ENCODE data around the gene JAKMIP3. TPM values are rescaled to one million over a fixed set of nuclear protein-coding genes. Genes with fewer than 3 reads are reported as not detected.

JAKMIP3 gene
- total RNA-seq, 6 donors from 2014 or later, result 0.13 to 3.1 (median 0.52) TPM; not detected in 2

- ATAC-seq (ENCODE audit: low FRiP score in 2 of 2), result no peak
- WGBS, 2 donors, result 72 to 75% methylated on average over 23 to 27 of the region's 27 CpGs
- TF ChIP-seq POLR2AphosphoS5 (IDR thresholded peaks at IDR 0.05) (no peak), CTCF (IDR thresholded peaks at IDR 0.05) (no peak), EP300 (IDR thresholded peaks at IDR 0.05) (no peak), POLR2A (IDR thresholded peaks at IDR 0.05) (no peak)
Measured at GRCh38 chr10:132100556-132101349, 35.0 kb downstream of the JAKMIP3 start.

GRCh38 chr10:132101529-132101928 is 35.8 kb downstream of the JAKMIP3 start:
- DNase-seq, result no peak
- Histone ChIP-seq H3K27ac (no peak overlapping the region), H3K36me3 (no peaks in the 10 kb centered on the region), H3K4me3 (no peak overlapping the region), H3K9me3 (no peaks in the 10 kb centered on the region), H3K27me3 (no peaks in the 10 kb centered on the region), H3K4me1 (no peaks in the 10 kb centered on the region)
- TF ChIP-seq POLR2AphosphoS5 (IDR thresholded peaks at IDR 0.05), result no peak
- no peak for TF ChIP-seq CTCF (IDR thresholded peaks at IDR 0.05)
- no peak for TF ChIP-seq POLR2A (IDR thresholded peaks at IDR 0.05)
- no peak for TF ChIP-seq EP300 (IDR thresholded peaks at IDR 0.05)
- 64 to 72% methylated on average over 10 of the region's 10 CpGs for WGBS, 2 donors
- no peak for ATAC-seq (ENCODE audit: low FRiP score in 2 of 2)

More at GRCh38 chr10:132100556-132101349, 35.0 kb downstream of the JAKMIP3 start:
- DNase-seq, result peak in 1 of 2 donors; percentile 19
- H3K4me1 ChIP-seq, result no peaks in the 10 kb centered on the region
- no peak overlapping the region for H3K27ac ChIP-seq
- no peak overlapping the region for H3K4me3 ChIP-seq
- H3K27me3 ChIP-seq, result no peaks in the 10 kb centered on the region
- no peaks in the 10 kb centered on the region for H3K9me3 ChIP-seq
- H3K36me3 ChIP-seq, result no peaks in the 10 kb centered on the region

- no peak overlapping the region for H3K27ac ChIP-seq
- H3K4me1 ChIP-seq, result no peaks in the 10 kb centered on the region
- no peaks in the 10 kb centered on the region for H3K27me3 ChIP-seq
- DNase-seq (peak in 1 of 2 donors; percentile 18), ATAC-seq (ENCODE audit: low FRiP score in 2 of 2) (no peak)
- TF ChIP-seq POLR2AphosphoS5 (IDR thresholded peaks at IDR 0.05) (no peak), EP300 (IDR thresholded peaks at IDR 0.05) (no peak), POLR2A (IDR thresholded peaks at IDR 0.05) (no peak), CTCF (IDR thresholded peaks at IDR 0.05) (no peak)
- H3K36me3 ChIP-seq, result no peaks in the 10 kb centered on the region
- no peak overlapping the region for H3K4me3 ChIP-seq
- no peaks in the 10 kb centered on the region for H3K9me3 ChIP-seq
- WGBS, 2 donors, result 73 to 79% methylated on average over 21 to 23 of the region's 23 CpGs
Measured at GRCh38 chr10:132102071-132102716, 36.4 kb downstream of the JAKMIP3 start.

GRCh38 chr10:132102717-132103110 is 37.0 kb downstream of the JAKMIP3 start:
- no peaks in the 10 kb centered on the region for H3K4me1 ChIP-seq
- no peaks in the 10 kb centered on the region for H3K36me3 ChIP-seq
- WGBS, 2 donors, result 51 to 72% methylated on average over 8 of the region's 8 CpGs
- no peak for ATAC-seq (ENCODE audit: low FRiP score in 2 of 2)
- TF ChIP-seq POLR2AphosphoS5 (IDR thresholded peaks at IDR 0.05) (no peak), CTCF (IDR thresholded peaks at IDR 0.05) (no peak), POLR2A (IDR thresholded peaks at IDR 0.05) (no peak), EP300 (IDR thresholded peaks at IDR 0.05) (no peak)
- H3K4me3 ChIP-seq, result no peak overlapping the region
- no peaks in the 10 kb centered on the region for H3K27me3 ChIP-seq
- no peak overlapping the region for H3K27ac ChIP-seq
- DNase-seq, result no peak
- no peaks in the 10 kb centered on the region for H3K9me3 ChIP-seq
